ENCODE results near the gene E2F1.

The E2F1 gene

DNA sequence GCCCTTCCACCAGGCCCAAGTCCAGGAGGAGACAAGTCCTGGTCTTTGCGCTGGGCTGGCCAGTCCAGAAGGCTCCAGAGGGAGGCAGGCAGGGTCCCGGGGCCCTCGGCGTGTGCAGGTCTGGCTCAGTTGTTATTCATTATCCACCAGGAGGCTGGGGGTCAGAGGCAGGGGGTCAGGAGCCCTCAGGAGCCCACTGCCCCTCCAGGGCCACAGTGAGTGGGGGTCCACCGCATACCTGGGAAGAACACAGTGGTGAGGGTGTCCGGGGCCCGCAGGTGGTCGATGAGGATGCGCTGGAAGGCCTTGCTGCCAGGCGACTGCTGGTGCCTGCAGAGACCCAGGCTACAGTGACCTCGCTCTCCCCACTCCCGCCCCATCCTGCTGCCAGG lies 28.5 kb downstream of the E2F1 start:
- peaks cover 27% of the 10 kb centered on the region for H3K36me3 ChIP-seq
- no peaks in the 10 kb centered on the region for H3K9me3 ChIP-seq (ENCODE audit: severe bottlenecking)
- no peaks in the 10 kb centered on the region for H3K27me3 ChIP-seq (ENCODE audit: insufficient read depth, low read depth, severe bottlenecking)
- no peak overlapping the region for H3K27ac ChIP-seq
- H3K4me3 ChIP-seq (ENCODE audit: low read depth, low read length) = no peak overlapping the region
- no peak for DNase-seq
- TF ChIP-seq CTCF (IDR thresholded peaks at IDR 0.05; ENCODE audit: low read depth, low read length) = no peak

- H3K4me3 ChIP-seq (ENCODE audit: low read depth, low read length) = no peak overlapping the region
- no peaks in the 10 kb centered on the region for H3K9me3 ChIP-seq (ENCODE audit: severe bottlenecking)
- no peak for DNase-seq
- no peak for TF ChIP-seq CTCF (IDR thresholded peaks at IDR 0.05; ENCODE audit: low read depth, low read length)
- peaks cover 27% of the 10 kb centered on the region for H3K36me3 ChIP-seq
- H3K27ac ChIP-seq = no peak overlapping the region
- no peaks in the 10 kb centered on the region for H3K27me3 ChIP-seq (ENCODE audit: insufficient read depth, low read depth, severe bottlenecking)
Observed at GRCh38 chr20:33656783-33657703, 29.1 kb downstream of the E2F1 start.

- H3K4me3 ChIP-seq (ENCODE audit: low read depth, low read length) = no peak overlapping the region
- no peaks in the 10 kb centered on the region for H3K27me3 ChIP-seq (ENCODE audit: insufficient read depth, low read depth, severe bottlenecking)
- no peak overlapping the region for H3K27ac ChIP-seq
- H3K9me3 ChIP-seq (ENCODE audit: severe bottlenecking) = no peaks in the 10 kb centered on the region
- DNase-seq = no peak
- peaks cover 27% of the 10 kb centered on the region for H3K36me3 ChIP-seq
- no peak for TF ChIP-seq CTCF (IDR thresholded peaks at IDR 0.05; ENCODE audit: low read depth, low read length)
Observed at GRCh38 chr20:33656010-33656782, 30.0 kb downstream of the E2F1 start.

DNA sequence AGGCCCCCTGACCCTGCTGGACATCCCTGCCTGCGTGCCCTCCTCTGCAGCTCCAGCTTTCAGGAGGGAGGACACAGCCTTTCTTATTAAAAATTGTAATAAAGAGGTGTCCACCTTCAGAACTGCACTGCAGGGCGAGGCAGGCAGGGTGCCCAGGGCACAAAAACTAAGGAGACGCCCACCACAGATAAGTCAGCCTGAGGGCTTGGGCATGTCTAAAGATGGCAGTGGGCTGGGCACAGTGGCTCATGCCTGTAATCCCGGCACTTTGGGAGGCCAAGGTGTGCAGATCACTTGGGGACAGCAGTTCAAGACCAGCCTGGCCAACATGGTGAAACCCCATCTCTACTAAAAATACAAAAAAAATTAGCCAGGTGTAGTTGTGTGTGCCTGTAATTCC lies 31.0 kb downstream of the E2F1 start:
- no peak for TF ChIP-seq CTCF (IDR thresholded peaks at IDR 0.05; ENCODE audit: low read depth, low read length)
- no peak for DNase-seq
- H3K9me3 ChIP-seq (ENCODE audit: severe bottlenecking) = no peaks in the 10 kb centered on the region
- H3K27me3 ChIP-seq (ENCODE audit: insufficient read depth, low read depth, severe bottlenecking) = no peaks in the 10 kb centered on the region
- H3K27ac ChIP-seq = no peak overlapping the region
- peaks cover 27% of the 10 kb centered on the region for H3K36me3 ChIP-seq
- H3K4me3 ChIP-seq (ENCODE audit: low read depth, low read length) = no peak overlapping the region

DNA sequence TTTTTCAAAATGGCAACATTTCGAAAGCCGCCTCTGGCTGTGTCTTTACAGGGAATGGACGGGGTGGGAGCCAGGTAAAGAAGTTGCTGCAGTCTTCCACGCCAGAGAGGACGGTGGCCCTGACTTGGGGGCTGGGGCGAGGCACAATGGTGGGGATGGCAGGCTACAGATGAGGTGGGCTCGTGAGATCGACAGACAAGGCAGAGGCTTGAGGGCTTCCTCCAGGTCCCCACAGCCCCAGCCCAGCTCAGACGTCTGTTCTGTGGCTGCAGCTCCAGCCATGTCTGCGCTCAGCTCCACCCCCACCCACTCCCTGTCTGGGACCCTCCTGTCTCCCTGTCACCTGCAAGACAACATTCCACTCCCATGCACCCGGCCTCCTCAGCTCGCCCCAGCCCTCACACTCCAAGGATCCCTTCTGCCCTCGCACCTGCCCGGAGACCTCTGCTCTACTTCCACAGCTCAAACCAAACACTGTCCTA lies 31.5 kb downstream of the E2F1 start:
- Histone ChIP-seq H3K9me3 (ENCODE audit: severe bottlenecking) (no peaks in the 10 kb centered on the region), H3K4me3 (ENCODE audit: low read depth, low read length) (no peak overlapping the region), H3K27me3 (ENCODE audit: insufficient read depth, low read depth, severe bottlenecking) (no peaks in the 10 kb centered on the region), H3K27ac (no peak overlapping the region), H3K36me3 (peaks cover 23% of the 10 kb centered on the region)
- no peak for TF ChIP-seq CTCF (IDR thresholded peaks at IDR 0.05; ENCODE audit: low read depth, low read length)
- no peak for DNase-seq
